Stimulated activated CD8-positive, alpha-beta memory T cell treated with anti-CD3 and anti-CD28 coated beads, Interleukin-12 subunit alpha, Interleukin-12 subunit beta, amount 100 ng/mL, for 24 hours (primary cell): ENCODE data around the gene JAKMIP1.

ENCODE experiments used
- DNase-seq: peaks from one replicate; pipeline ENCODE4 v3.0.0-alpha.2; 2020; ENCODE audit errors: extremely low read depth

Gene JAKMIP1

DNA sequence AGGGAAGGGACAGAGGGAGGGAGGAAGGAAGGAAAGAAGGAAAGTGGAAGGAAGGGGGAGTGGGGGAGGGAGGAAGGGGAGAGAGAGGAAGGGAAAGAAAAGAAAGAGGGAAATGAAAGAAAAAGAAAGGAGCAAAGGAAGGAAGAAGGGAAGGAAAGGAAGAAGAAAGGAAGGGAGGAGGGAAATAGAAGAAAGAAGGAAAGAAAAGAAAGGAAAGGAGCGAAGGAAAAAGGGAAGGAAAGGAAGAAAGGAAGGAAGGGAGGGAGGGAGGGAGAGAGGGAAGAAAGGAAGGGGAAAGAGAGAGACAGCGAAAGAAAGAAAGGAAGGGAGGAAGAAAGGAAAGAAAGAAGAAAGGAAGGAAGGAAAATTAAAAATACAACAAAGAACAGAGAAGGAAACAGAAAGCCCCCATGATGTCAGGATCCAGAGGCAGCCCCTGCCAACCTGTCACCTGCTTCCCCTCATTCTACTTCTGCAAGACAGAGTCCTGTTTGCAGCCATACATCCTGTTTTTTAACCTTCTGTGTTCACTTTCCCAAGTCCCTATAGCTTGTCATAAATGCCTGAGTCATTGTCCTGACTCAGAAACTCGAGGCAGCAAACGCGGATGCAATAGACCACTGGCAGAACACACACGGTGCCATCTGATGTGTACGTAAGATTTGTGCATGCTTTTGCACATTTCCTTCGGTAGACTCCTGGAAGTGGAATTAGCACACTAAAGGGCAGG is 105.2 kb downstream of the JAKMIP1 start:
- no peak for DNase-seq

DNA sequence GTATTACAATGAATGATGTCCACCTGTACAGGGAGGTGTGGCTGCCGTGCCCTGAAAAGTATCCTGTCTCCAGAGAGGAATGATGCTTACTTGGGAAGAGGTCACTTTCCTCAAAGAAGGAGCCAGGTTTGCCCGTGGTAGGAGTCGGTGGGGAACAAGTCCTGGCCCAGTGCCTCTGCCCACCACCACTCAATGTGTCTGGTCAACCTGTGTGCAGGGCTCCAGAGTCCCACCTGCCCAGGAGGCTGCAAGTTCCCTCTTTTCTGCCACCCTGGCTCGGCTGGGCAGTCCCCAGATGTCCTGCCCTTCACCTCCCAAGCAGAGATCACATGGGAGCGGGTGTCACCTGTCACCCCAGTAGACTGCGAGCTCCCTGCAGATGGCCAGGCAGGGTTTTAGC is 106.7 kb downstream of the JAKMIP1 start:
- no peak for DNase-seq

DNA sequence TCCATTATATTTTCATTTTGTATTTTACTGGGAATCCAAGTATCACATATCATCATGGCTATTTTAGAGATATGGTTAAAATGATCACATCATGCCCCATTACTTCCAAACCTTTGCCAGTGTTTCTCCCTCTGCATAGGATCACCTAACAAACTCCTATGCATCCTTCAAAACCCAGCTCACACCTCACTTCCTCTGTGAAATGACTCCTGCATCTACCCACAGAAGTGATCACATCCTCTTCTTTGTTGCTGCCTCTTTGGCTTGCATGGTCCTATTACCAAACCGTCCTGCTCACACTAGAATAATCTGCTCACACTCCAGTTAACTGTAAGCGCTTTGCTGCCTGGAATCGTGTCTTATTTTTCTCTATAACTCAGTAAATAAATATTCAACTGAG is 107.4 kb downstream of the JAKMIP1 start:
- DNase-seq = no peak

DNA sequence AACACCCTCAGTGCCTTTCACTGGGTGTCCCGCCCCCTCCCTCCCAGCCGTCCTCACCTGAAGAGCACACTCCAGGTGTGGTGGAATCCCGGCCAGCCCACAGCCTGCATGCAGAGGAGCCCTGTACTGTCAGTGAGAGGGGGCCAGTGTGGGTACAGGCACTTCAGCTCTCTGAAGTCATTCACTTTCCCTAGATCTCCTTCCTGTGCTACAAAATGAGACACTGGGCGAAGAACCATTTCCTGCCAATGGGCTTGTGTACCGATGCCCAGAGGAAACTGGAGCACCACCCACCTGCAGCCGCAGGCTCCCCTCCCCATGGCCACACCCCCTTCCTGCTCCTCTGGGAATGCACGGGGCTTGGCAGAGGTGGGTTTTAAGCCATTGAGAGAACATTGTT is 108.2 kb downstream of the JAKMIP1 start:
- DNase-seq = no peak

DNA sequence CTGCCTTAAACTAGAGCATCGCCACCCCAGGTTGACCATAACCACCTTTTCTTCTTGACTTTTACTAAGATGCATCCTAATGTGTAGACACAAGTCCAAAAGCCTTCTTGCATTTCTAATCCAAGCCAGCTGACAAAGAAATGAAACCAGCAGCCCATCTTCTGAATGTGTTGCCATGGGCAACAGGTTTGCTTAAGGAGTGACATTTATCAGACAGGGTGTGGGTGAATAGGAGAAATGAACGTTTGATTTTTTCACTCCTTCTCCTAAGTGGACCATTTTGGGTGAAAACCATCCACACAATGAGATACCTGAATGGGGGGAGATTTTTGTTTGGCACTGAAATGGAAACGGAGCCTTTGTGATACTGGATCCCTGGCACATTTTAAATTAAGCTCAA is 109.4 kb downstream of the JAKMIP1 start:
- no peak for DNase-seq

DNA sequence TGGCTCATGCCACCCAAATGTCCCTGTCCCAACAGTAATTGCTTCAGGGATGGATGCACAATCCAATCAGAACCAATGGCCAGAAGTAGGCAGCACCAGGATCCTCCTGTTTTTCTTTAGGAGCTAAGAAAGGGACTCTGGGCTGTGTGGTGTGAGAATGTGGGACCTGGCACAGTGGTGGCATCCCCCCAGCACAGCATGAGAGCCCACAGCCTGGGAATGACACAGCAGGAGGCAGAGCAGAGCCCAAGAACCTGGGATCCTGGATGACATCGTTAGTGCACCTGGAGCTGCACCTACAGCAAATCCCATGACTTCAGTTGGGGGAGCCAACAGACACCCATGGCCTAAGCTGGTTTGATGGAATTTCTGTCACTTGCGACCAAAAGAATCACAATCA is 111.4 kb downstream of the JAKMIP1 start:
- DNase-seq = no peak

DNA sequence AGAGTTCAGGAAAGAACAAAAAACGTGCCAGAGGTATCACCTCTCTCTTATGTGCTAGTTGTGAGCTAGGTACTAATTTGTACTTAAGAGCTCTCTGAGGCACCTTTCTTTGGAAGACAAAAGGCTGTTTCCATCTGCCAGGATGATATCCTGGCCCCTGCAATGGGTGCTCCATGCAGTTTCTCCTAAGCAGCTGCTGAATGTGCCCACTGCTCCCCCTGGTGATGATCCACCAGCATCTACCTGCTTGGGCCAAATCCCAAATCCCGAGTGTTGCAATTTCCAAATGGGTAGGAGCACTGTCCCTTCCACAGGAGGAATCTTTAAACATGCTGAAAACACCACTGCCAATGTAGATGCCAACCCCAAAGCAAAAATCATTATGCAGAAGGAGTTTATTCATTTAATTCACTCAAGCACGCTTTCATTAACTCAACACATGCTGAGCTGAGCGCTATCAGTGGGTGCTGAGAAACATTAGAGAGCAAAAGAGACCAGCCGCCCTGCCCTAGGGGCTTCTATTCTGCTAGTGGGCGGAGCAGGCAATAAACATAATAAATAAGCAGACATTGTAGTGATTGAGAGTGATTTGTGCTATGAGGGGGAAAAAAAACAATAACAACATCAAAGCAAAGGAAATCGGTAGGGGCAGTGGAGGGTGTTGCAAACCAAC is 112.5 kb downstream of the JAKMIP1 start:
- no peak for DNase-seq

DNA sequence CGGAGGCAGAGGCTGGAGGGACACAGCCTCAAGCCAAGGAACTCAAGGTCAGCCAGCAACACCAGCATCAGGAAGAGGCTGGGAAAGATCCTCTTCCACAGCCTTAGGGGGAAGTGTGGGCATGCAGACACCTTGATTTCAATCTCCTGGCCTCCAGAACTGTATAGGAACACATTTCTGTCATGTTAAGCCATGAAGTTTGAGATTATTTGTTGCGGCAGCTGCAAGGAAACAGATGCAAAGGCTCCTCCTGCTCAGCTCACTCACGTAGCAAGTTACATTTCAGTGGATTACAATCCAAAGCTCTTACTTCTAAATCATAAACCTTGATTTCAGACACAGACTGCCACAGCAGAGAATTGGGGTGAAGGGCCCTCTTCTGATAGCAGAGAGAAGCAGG is 113.5 kb downstream of the JAKMIP1 start:
- DNase-seq = no peak

DNA sequence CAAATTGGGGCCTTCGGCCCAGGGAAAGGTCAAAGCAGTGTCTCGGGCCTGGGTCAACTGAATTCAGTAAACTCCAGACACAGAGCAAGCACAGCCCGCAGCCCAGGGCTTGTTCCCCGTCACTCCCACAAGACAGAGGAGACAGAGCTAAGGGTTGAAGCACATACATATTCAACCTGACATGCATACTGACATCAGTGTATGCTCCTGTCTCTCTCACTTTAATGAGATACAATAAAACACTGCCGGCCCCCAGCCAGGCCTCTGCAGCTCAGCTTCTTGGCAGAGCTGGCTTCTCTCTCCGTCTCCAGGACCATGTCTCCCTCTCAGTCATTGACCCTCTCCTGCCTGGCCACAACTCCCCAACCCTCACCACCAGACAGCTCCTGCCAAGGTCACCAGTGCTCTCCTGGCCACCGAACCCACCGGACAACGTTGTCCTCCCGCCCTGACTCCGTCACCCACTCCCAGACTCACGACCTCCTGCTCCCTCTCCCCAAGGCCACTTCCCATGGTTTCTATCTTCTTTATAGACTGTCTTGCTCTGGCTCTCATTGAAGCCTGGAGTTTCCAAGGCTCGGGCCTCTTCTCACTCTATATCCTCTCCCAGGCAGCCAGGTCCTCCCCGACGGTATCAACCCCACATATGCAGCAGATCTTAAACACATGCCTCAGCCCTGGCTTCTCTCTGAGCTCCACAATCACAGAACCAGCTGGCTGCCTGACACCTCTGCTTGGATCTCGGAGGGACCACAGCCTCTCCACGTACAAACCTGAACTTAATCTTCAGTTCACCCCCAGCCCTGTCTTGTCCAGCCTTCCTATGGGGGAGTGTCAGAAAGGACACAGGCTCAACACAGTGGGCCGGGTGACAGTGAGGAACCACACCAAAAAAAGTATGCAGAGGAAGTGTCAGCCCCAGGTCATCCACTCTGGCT is 114.4 kb downstream of the JAKMIP1 start:
- no peak for DNase-seq

DNA sequence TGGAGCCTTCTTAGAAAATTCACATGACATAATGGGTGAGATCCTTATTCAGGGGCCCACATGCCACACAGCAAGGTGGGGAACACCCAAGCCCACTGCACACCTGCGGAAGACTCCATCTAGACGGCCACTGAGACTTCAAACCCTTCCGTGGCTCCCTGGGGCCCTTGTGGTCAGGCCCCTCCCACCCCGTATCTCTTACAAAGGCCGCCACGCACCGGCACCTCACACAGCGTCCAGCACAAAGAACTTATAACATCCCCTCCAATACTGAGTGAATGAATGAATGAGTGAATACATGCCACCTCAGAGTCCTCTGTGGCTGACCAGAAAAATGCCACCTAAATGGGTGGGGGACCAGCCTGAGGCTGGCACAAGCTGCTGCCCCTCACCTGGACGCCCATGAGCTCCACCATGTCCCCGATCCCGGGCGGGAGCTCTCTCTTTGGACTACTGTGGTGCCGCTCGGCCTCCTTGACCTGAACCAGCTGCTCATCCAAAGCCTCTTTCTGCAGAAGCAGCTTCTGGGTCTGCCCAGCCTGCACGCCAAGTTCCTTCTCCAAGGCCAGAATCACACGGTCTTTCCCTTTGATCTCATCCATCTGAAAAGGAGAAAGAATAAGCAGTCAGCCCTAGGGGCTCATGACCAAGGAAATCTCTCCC is 115.2 kb downstream of the JAKMIP1 start:
- DNase-seq = no peak

DNA sequence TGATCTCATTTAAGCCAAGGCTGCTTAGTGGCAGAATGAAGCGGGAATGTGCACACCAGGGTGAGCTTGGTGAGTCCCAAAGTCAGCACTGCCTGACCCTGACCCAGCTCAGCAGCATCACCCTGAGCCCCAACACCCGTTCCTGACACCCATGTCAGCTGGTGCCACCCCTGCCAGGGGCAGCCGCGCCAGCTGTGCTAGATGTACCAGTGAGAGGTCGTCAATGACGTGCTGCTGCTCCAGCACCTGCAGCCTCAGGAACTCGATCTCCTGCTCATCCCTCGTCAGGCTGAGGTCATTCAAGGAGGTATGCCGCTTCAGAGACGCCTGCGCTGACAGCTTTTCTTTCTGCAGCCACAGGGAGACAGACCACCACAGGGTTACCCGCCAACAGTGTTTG is 120.4 kb downstream of the JAKMIP1 start:
- DNase-seq = no peak

DNA sequence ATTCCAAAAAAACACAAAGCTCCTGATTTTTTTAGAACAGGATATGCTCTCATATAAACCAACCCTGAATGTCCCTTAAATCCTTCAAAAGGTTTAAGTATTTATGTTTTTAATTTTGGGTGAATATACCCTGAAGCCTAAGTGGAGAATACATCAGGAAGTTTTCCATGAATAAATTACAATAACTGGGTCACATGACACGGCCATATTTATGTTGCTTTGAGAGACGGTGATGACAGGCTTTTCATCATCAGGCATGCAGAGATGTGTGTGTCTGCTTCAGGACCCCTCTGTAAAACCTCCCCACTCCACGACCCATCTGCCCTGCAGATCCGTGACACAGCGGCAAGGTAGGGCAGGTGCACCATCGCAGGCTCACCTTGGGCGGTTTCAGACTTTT is 121.8 kb downstream of the JAKMIP1 start:
- no peak for DNase-seq

DNA sequence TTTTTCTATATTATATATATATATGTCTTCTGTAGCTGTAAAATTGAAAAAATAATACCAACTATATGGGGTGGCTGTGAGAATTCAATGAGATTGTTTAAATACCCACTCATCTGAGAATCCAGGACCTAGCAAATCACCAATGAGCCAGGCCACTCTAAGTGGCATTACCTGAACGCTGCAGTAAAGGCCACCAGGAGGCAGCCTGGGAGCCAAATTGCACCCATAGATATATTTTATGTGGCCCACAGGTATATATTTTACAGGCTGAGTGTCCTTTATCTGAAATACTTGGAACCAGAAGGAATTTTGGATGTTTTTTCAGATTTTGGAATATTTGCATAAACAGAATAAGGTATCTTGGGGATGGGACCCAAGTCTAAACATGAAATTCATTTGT is 124.0 kb downstream of the JAKMIP1 start:
- DNase-seq = no peak

DNA sequence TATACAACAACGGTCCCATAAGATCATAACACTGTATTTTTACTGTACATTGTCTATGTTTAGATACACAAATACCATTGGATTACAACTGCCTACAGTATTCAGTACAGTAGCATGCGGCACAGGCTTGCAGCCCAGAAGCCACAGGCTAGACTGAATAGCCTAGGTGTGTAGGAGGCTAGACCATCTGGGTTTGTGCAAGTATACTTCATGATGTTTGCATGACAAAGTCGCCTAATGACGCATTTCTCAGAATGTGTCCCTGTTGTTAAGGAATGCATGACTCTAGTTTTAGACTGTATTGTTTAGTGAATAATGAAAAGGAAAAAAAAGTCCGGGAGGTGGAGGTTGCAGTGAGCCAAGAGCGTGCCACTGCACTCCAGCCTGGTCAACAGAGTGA is 125.6 kb downstream of the JAKMIP1 start:
- DNase-seq = no peak

DNA sequence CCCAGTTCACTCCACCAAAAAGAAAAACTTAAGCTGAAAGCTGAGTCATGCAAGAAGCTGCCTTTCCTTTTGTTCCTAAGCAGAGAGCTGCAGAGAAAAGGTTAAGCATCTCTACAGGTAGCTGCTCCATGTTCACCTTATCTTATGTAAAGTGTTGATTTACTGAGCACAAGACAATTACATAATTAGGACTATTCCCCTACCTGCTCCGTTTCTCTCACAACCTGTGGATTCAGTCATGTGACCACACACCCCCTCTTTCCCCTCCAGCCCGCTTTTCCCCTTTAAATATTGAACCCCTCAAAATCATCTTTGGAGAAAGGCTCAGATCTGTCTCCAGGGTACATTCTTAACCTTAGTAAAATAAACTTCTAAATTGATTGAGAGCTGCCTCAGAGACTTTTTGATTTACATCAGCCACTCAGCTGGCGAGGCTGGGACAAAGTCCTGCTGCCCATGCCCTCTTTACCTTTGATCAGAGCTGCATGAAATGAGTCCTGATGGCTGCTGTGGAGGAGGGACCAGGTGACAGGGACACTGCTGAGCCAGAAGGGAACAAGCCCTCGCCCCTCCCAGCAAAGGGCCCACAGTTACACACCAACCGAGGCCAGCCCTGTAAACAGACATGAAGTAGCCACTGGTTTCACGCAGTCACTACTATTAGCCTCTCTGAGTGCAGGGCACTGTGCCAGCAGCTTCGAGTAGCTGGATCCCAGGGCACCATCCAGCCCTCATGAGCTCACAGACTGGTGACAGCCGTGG is 128.2 kb downstream of the JAKMIP1 start:
- DNase-seq = no peak

DNA sequence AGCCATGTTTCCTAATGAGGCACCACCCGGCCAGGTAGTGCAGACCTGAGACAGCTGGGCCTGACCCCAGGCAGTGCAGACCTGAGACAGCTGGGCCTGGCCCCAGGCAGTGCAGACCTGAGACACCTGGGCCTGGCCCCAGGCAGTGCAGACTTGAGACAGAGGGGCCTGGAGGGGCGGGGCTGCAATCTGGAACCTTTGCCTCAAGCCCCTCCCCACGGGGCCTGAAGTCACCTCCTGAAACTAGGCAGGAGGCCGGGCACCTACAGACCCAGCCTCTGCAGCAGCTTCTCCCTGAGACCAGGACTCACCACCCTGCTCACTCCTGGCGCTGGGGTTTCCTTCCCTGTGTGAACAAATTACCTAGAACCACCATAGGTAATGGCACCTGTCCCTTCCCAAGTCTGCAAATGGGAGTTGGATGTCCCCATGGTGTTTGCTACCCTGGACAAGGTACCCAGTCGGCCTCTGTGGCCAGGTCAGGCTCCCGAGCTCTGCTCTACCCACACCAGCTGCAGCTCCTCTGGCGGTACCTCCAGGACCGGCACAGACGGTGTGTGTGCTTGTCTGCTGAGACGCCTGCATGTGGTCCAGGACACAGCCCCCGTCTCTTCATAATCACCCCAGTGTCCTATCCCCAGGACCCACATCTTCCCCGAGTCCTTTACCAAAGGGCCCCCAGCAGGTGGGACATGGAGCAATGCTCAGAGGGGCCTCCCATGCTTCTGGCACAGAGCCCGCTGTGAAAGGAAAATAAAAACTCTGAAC is 129.0 kb downstream of the JAKMIP1 start:
- DNase-seq = no peak

DNA sequence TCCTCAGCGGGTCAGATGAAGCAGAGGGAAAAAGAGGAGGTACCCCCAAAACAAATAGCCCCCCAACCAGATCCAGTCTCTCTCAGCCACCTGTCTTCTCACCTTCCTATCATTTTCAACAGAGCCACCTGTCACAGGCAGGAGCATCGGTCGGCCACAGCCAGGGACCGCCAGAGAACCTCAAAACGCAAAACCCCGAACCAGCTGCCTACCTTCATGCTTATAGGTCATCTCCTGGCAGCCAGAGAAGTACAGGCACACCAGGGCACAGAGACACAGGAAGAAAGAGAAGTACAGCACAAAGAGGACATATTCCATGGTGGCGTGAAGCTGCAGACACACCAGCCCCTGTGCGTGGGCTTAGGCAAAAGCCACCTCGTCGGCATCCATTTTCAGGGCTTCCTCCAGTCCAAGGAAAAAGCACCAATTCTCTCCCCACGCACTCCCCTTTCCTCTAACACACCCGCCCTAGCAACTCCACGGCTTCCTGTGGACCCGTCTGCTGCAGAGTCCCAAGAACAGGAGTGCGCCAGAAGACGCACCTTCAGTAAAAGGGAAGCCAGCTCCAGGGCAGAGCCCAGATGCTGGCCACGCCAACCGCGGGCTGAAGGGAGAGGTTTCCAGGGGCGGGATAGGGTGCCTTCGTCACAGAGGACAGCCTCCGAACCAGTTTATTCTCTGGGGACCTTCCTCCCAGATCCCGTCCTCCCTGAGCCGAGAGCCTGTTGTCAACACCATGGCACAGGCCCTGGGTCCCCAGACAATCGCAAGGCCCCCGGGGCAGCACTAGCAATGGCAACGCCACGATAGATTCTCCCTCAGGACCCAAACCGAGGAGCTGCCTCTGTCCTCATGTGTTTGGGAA is 130.3 kb downstream of the JAKMIP1 start:
- DNase-seq = no peak

DNA sequence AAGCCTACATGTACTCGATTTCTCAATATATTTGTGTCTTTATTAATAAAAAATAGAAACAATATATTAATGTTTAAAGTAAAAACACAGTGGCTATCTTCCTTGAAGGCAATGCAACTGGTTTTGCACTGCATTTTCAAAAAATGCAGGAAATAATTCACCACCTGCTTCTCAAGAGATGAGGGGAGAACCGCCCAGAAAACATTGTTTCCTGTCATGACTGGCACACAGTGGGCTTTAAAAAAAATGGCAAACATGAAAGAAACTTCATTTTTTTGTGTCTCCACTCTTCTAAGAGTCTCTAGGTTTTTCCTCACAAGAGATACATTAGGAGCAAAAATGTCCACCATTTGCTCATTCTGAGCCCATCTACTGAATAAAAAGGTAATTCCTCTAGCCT is 131.4 kb downstream of the JAKMIP1 start:
- DNase-seq = no peak

DNA sequence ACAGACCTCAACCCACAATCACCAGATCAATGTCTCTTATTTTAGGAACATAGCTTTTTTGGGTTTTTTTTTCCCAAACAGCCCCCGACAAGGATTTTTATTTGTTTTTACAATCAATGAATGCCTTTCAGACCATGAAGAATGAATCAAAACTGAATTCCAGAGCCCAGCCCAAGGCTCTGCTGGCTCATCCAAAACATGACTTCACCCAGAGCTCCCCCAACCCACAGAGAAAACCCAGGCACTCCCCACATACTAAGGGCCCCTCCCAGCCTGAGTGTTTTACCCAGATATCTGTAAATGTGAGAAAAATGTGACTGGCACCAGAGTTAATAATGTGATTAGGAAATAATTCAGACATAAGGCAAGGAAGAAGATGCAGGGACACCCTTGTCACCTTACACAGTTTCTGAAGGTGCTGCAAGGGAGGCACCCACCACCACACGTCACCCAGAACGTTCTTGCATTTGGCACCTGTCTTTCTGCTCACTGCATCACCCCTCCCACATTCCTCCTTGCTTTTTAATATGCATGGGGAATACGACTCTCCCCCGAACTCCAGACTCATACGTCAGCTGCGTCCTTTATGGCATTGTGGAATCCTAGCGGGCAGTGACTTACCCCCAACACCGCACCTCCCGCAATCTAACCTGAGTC is 134.3 kb downstream of the JAKMIP1 start:
- DNase-seq = no peak
